GM12873 (cell line): Measurements from ENCODE around the gene LILRB5.
"Not testable (repeated sequence)": the region's sequence is repeated elsewhere in the genome, so short reads cannot be mapped to it uniquely, and the experiment has no call there.

Experiments used
- TF ChIP-seq, protein P1 (sequence below): IDR thresholded peaks from 2 replicates; pipeline ENCODE4 v1.5.1; 2012; ENCODE audit warnings: low read depth, mild to moderate bottlenecking, moderate library complexity, low read length, control low read depth; ENCODE audit not compliant: insufficient read depth; ENCODE audit errors: missing control alignments

LILRB5 gene

DNA sequence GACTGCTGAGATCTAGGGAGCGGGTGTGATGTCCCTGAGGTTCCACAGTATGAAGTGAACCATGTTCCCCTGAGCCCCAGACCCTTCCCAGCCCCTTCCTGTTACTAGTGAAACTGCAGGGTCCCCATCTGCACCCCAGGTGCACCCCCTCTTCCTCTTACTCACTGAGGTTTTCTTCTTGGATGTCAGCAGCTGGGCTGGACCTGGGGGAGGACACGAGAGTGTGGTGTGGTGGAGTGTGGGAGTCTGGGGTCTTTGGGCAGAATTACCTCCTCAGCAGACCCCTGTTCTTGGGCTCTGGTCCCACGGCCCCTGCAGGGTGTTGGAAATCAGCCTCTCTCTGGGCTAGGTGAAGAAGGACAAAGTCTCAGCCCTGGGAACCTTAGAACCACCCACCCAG lies 11.1 kb downstream of the LILRB5 start:
- TF ChIP-seq, protein P1, sequence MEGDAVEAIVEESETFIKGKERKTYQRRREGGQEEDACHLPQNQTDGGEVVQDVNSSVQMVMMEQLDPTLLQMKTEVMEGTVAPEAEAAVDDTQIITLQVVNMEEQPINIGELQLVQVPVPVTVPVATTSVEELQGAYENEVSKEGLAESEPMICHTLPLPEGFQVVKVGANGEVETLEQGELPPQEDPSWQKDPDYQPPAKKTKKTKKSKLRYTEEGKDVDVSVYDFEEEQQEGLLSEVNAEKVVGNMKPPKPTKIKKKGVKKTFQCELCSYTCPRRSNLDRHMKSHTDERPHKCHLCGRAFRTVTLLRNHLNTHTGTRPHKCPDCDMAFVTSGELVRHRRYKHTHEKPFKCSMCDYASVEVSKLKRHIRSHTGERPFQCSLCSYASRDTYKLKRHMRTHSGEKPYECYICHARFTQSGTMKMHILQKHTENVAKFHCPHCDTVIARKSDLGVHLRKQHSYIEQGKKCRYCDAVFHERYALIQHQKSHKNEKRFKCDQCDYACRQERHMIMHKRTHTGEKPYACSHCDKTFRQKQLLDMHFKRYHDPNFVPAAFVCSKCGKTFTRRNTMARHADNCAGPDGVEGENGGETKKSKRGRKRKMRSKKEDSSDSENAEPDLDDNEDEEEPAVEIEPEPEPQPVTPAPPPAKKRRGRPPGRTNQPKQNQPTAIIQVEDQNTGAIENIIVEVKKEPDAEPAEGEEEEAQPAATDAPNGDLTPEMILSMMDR = no peak

DNA sequence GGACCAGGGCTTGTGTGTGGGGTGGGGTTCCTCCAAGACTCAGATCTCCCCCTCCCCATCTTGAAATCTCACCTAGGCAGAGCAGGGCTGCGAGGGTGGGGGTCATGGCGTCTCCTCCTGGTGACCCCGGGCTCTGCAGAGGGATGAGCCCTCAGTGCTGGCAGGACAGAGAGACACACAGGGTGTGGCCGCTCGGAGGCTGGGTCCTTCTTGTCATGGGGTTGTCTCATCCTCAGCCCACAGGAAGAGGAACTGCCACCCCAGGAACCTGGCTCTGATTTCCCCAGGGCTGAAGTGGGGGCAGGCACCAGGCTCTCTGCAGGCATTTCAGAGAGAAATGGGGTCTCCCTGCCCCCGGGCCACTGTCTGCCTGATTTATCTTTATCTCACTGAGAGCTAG lies 14.4 kb downstream of the LILRB5 start, which contains the start of gene LILRA6:
Gene LILRA6, minus strand, starts transcription at position 145 of the 400 bp plus-strand sequence.
- TF ChIP-seq, protein P1 = not testable (repeated sequence)

DNA sequence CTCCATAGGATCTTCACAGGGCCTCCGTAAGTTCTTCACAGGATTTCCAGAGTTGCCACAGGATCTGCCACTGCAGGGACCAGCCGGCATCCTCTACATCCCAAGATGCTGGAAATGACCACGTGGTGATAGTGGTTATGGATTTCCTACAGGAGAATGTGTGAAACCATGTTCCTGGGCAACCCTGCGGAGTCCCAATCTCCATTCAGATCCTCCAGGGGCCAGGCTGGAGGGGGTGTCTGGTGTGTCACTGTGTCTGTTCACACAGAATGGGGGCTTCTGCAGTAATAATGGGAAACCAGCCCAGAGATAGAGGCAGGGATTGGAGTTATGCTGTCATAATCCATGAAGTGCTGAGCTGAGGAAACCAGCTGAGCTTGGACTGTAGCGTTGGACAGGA lies 23.1 kb downstream of the LILRB5 start:
- TF ChIP-seq, protein P1 = no peak

DNA sequence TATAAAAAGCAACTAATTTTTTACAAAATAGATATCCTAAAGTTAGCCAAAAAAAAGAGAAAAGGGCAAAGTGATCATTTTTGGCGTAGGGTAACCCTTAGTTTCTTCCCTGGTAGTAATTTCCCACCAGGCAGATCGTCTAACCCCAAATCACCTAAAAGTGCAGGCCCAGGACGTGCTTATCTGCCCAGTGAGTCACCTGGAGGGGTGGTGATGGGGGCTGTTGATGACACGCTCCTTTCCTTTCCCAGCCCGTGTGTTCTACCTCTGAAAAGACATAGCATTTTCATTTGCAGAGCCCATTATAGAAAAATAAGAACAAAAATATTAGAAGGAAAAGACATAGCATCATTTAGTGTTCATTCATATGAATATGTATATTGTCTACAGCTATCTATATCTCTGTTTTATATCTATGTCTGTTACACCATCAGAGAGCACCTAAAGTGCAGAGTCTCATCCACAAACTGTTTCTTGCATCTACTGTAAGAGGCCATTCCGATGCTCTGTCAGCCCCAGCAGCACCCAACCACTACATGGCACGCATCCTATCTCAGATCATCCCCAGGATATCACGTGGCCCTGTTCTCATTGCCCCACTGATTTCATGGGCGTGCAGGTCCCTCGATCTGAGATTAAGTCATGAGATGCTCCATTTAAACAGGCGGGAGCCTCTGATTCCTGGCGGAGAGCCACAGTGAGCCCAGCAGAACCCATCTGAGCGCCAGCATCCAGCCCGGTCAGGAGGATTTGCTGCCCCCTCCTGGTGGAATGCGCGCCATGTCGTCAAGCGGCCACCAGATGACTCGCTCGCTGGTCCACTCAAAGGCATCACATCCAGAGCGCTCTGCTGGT lies 25.8 kb downstream of the LILRB5 start:
- TF ChIP-seq, protein P1 = peak; percentile 99

DNA sequence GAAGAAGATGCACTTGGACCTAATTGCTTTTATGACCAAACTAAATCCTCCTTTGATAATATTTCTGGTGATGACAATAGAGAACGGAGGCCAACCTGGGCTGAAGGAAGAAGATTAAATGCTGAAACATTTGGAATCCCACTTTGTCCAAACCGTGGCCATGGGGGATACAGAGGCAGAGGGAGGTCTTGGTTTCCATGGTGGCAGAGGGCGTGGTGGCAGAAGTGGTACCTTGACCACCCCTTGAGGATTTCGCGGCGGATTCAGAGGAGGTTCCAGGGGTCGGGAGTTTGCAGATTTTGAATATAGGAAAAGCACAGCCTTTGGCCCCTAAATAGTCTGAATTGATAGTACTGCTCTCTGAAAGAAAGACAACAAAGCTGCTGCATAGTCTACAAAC lies 27.0 kb downstream of the LILRB5 start:
- TF ChIP-seq, protein P1 = no peak

DNA sequence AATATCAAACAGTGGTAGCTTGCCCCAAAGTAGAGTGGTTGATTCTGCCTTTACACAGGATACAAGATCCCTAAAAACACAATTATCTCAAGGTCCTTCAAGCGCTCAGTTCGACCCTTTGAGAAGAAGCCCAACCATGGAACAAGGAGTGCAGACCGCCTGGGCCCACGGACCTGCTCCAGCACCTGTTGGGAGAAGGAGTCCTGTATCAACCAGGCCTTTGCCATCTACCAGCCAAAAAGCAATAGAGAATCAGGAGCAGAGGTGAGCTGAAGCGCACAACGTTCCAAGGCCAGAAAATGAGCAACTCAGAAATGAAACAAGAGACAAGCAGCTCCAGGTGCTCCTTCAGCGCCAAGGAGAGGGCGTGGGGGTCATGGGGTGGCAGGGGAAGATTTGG lies 27.9 kb downstream of the LILRB5 start:
- TF ChIP-seq, protein P1 = no peak

DNA sequence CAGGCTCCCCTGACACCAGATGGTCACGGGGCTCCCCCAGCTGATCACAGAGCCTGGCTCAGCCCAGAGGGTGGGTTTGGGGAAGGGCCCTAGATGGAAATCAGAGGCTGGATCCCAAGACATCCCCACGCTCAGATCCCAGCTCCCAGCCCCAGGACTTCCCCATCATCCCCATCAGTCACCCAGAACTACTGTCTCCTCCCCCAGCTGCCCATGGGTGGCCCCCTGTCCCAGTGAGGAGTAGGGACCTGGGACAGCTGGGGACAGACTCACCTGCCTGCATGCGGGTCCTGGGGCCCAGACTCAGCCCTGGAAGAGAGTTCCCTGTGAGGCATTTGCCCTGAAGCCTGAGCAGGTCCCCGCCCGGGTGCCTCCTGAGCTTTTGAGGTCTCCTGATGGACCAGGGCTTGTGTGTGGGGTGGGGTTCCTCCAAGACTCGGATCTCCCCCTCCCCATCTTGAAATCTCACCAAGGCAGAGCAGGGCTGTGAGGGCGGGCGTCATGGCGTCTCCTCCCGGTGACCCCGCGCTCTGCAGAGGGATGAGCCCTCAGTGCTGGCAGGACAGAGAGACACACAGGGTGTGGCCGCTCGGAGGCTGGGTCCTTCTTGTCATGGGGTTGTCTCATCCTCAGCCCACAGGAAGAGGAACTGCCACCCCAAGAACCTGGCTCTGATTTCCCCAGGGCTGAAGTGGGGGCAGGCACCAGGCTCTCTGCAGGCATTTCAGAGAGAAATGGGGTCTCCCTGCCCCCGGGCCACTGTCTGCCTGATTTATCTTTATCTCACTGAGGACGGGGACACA lies 34.4 kb downstream of the LILRB5 start, which contains the start of gene LILRB3:
Gene LILRB3, minus strand, starts transcription at position 534 of the 803 bp plus-strand sequence. Its CDS starts 31 bp downstream, at position 503.
- TF ChIP-seq, protein P1 = not testable (repeated sequence)
